ENCODE data around the gene UBAC1. TPM values are rescaled to one million over a fixed set of nuclear protein-coding genes. Genes with fewer than 3 reads are reported as not detected.

UBAC1 gene
- polyA plus RNA-seq, 2 donors, result 40.7 to 43.4 TPM

DNA sequence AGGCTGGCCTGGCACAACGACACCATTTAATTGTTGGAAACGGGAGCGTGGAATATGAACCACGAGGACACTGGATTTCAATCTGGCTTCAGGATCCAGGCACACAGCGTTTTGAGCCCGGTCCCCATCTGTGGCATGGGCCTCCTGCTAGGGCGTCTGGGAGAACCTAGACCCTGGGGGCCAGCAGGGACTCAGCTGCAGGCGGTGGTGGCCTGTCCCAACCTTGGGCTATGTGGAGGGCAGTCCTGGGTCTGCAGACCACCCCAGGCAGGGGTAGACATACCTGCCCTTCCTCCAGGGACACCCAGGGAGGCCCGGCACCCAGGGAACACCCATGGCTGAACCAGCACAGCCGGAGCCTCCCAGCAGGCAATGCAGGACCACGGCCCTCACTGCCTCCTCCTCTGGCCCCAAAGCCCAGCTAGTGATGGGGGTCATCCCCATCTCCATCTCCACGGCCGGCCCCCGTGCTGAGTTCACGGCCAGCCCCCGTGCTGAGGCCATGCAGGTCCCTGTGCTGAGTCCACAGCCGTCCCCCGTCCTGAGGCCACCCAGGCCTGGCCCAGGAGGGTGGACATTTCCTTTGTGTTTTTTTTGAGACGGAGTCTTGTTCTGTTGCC, 18.5 kb upstream of the UBAC1 start:
- H3K4me3 ChIP-seq (ENCODE audit: low read depth in 1 of 2, low read length in 2 of 2), result no peak overlapping the region
- H3K9me3 ChIP-seq (ENCODE audit: control insufficient read depth in 2 of 2, insufficient read depth in 1 of 2, low read depth in 1 of 2, low read length in 1 of 2), result no peaks in the 10 kb centered on the region
- peaks cover 0 to 7% of the 10 kb centered on the region in 2 donors for H3K4me1 ChIP-seq (ENCODE audit: control insufficient read depth in 2 of 2, insufficient read depth in 2 of 2, low read length in 1 of 2)
- no peaks in the 10 kb centered on the region for H3K27me3 ChIP-seq (ENCODE audit: control insufficient read depth in 1 of 2, insufficient read depth in 2 of 2, low read length in 2 of 2)
- no peaks in the 10 kb centered on the region for H3K36me3 ChIP-seq (ENCODE audit: control insufficient read depth in 2 of 2, insufficient read depth in 2 of 2, low read length in 1 of 2)
- no peak overlapping the region for H3K27ac ChIP-seq (ENCODE audit: low read depth in 2 of 2, low read length in 1 of 2)
- 61 to 65% methylated on average over 17 to 19 of the region's 19 CpGs for WGBS, 2 donors

DNA sequence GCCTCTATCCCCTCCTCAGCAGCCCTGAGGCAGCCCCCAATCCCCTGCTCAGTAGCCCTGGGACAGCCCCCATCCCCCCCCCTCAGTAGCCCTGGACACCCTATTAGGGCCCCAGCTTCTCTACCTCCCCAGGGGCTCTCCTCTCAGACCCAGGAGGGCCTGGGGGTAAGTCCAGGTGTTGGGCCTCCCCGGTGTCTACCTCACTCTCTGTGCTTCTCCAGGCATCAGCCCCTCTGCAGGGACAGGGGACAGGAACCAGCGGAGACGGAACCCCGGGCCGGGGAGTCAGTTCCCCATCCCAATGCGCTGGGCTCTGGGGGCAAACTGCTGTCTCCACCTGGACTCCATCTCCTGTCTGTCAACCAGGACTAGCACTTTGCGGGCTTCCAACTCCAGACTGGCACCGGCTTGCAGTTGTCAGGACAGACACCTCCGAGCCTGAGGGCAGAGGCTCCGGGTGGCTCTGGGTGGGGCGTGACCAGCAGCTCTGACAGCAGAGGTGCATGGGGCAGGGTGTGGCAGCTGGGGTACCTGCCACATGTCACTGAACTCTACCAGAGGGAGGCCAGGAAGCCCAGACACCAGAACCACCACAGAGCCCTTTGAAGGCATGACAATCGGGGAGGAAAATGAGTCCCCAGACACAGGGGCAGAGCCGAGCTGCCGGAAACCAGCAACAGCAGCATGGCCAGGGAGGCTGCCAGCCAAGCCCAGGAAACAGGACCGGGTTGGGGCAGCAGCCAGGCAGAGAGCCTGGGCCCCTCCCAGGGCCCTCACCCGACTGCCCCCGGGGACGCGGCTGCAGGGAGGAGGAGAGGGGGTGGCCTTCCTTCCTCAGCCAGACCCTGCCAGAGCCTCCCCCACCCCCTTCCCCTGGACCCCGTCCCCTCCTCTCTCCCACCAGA, 17.7 kb upstream of the UBAC1 start:
- Histone ChIP-seq H3K4me3 (ENCODE audit: low read depth in 1 of 2, low read length in 2 of 2) (no peak overlapping the region), H3K36me3 (ENCODE audit: control insufficient read depth in 2 of 2, insufficient read depth in 2 of 2, low read length in 1 of 2) (no peaks in the 10 kb centered on the region), H3K27me3 (ENCODE audit: control insufficient read depth in 1 of 2, insufficient read depth in 2 of 2, low read length in 2 of 2) (no peaks in the 10 kb centered on the region), H3K4me1 (ENCODE audit: control insufficient read depth in 2 of 2, insufficient read depth in 2 of 2, low read length in 1 of 2) (peaks cover 0 to 7% of the 10 kb centered on the region in 2 donors), H3K9me3 (ENCODE audit: control insufficient read depth in 2 of 2, insufficient read depth in 1 of 2, low read depth in 1 of 2, low read length in 1 of 2) (no peaks in the 10 kb centered on the region), H3K27ac (ENCODE audit: low read depth in 2 of 2, low read length in 1 of 2) (no peak overlapping the region)
- WGBS, 2 donors, result 25 to 36% methylated on average over 16 to 20 of the region's 20 CpGs

GRCh38 chr9:135976944-135977343, 15.8 kb upstream of the UBAC1 start:
- H3K4me3 ChIP-seq (ENCODE audit: low read depth in 1 of 2, low read length in 2 of 2), result no peak overlapping the region
- H3K36me3 ChIP-seq (ENCODE audit: control insufficient read depth in 2 of 2, insufficient read depth in 2 of 2, low read length in 1 of 2), result no peaks in the 10 kb centered on the region
- H3K9me3 ChIP-seq (ENCODE audit: control insufficient read depth in 2 of 2, insufficient read depth in 1 of 2, low read depth in 1 of 2, low read length in 1 of 2), result no peaks in the 10 kb centered on the region
- 48 to 55% methylated on average over 11 to 13 of the region's 13 CpGs for WGBS, 2 donors
- peaks cover 0 to 7% of the 10 kb centered on the region in 2 donors for H3K4me1 ChIP-seq (ENCODE audit: control insufficient read depth in 2 of 2, insufficient read depth in 2 of 2, low read length in 1 of 2)
- H3K27me3 ChIP-seq (ENCODE audit: control insufficient read depth in 1 of 2, insufficient read depth in 2 of 2, low read length in 2 of 2), result no peaks in the 10 kb centered on the region
- H3K27ac ChIP-seq (ENCODE audit: low read depth in 2 of 2, low read length in 1 of 2), result no peak overlapping the region

GRCh38 chr9:135976531-135976930, 15.4 kb upstream of the UBAC1 start:
- Histone ChIP-seq H3K4me3 (ENCODE audit: low read depth in 1 of 2, low read length in 2 of 2) (no peak overlapping the region), H3K36me3 (ENCODE audit: control insufficient read depth in 2 of 2, insufficient read depth in 2 of 2, low read length in 1 of 2) (no peaks in the 10 kb centered on the region), H3K9me3 (ENCODE audit: control insufficient read depth in 2 of 2, insufficient read depth in 1 of 2, low read depth in 1 of 2, low read length in 1 of 2) (no peaks in the 10 kb centered on the region), H3K27me3 (ENCODE audit: control insufficient read depth in 1 of 2, insufficient read depth in 2 of 2, low read length in 2 of 2) (no peaks in the 10 kb centered on the region), H3K27ac (ENCODE audit: low read depth in 2 of 2, low read length in 1 of 2) (no peak overlapping the region), H3K4me1 (ENCODE audit: control insufficient read depth in 2 of 2, insufficient read depth in 2 of 2, low read length in 1 of 2) (peaks cover 0 to 7% of the 10 kb centered on the region in 2 donors)
- 80% methylated on average over 13 of the region's 13 CpGs for WGBS, 2 donors

DNA sequence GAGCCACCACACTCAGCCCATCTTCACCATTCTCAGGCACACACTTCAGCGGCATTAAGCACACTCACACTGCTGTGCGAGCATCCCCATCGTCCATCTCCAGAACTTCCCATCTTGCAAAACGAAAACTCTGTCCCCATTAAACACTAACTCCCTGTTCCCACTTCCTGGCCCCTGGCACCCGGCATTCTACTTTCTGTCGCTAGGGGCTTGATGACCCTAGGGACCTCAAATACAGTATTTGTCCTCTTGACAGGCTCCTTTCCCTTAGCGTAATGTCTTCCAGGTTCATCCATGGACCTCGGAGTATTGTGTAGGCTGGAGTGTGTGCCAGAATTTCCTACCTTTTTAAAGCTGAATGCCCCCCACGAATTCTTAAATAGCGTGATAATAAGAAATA, 14.7 kb upstream of the UBAC1 start:
- Histone ChIP-seq H3K27me3 (ENCODE audit: control insufficient read depth in 1 of 2, insufficient read depth in 2 of 2, low read length in 2 of 2) (no peaks in the 10 kb centered on the region), H3K4me1 (ENCODE audit: control insufficient read depth in 2 of 2, insufficient read depth in 2 of 2, low read length in 1 of 2) (peaks cover 0 to 7% of the 10 kb centered on the region in 2 donors), H3K27ac (ENCODE audit: low read depth in 2 of 2, low read length in 1 of 2) (no peak overlapping the region), H3K9me3 (ENCODE audit: control insufficient read depth in 2 of 2, insufficient read depth in 1 of 2, low read depth in 1 of 2, low read length in 1 of 2) (no peaks in the 10 kb centered on the region), H3K4me3 (ENCODE audit: low read depth in 1 of 2, low read length in 2 of 2) (no peak overlapping the region), H3K36me3 (ENCODE audit: control insufficient read depth in 2 of 2, insufficient read depth in 2 of 2, low read length in 1 of 2) (no peaks in the 10 kb centered on the region)
- whole genome bisulfite sequencing, 2 donors, result 80 to 86% methylated on average over 10 of the region's 10 CpGs

DNA sequence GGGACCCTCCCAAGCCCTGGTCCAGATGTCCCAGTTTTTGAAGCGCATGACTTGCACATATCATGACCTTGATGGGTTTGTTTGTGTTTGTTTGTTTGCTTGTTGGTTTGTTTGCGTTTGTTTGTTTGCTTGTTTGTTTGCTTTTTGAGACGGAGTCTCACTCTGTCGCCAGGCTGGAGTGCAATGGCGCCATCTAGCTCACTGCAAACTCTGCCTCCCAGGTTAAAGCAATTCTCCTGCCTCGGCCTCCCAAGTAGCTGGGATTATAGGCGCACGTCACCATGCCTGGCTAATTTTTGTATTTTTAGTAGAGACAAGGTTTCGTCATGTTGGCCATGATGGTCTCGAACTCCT, 13.0 kb upstream of the UBAC1 start:
- Histone ChIP-seq H3K36me3 (ENCODE audit: control insufficient read depth in 2 of 2, insufficient read depth in 2 of 2, low read length in 1 of 2) (no peaks in the 10 kb centered on the region), H3K9me3 (ENCODE audit: control insufficient read depth in 2 of 2, insufficient read depth in 1 of 2, low read depth in 1 of 2, low read length in 1 of 2) (no peaks in the 10 kb centered on the region), H3K4me3 (ENCODE audit: low read depth in 1 of 2, low read length in 2 of 2) (no peak overlapping the region), H3K27me3 (ENCODE audit: control insufficient read depth in 1 of 2, insufficient read depth in 2 of 2, low read length in 2 of 2) (no peaks in the 10 kb centered on the region), H3K4me1 (ENCODE audit: control insufficient read depth in 2 of 2, insufficient read depth in 2 of 2, low read length in 1 of 2) (peaks cover 0 to 7% of the 10 kb centered on the region in 2 donors), H3K27ac (ENCODE audit: low read depth in 2 of 2, low read length in 1 of 2) (no peak overlapping the region)
- WGBS, 2 donors, result 57 to 62% methylated on average over 10 of the region's 10 CpGs

DNA sequence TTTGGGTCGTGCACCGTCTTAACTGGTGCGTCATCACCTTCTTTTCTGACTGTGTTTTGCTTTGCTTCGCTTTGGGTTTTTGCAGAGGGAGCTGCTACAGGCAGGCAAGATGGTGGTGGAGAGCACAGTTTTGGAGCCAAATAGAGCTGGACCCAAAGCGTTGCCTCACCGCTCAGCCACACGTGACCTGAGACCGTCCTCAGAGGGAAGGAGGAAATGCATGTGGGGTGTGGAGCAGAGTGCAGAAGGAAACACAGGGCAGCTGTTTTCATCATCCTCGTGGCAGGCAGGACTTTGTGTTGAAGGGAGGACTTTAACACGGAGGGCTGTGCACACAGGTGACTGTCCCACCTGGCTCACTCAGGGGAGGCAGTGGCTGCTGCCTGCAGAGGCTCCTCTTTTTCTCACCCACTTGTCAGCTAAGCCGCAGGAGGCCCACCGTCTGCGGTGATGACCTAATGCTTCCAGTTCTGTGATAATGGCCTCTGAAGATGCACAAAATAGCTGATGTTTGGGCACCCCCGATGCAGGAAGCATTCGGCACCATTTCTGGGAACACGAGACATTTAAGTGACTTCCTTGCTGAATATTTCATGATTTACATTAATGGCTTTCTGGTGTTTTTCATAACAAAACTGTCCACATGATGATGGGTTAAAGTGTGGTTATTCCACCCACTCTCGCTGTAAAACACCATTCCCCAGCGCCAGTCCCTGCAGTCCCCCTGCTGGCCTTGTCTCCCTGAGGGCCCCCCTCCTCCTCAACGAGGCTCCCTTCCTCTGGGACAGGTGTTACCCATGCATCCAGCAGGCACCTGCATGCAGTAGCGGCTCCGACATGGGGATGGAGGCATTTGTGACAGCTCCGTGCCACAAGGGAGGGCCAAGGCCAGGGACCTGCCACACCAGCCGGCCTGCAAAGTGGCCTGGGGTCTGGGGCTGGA, 12.4 kb upstream of the UBAC1 start:
- H3K4me1 ChIP-seq (ENCODE audit: control insufficient read depth in 2 of 2, insufficient read depth in 2 of 2, low read length in 1 of 2), result peaks cover 0 to under 1% of the 10 kb centered on the region in 2 donors
- WGBS, 2 donors, result 49 to 53% methylated on average over 23 of the region's 23 CpGs
- no peaks in the 10 kb centered on the region for H3K36me3 ChIP-seq (ENCODE audit: control insufficient read depth in 2 of 2, insufficient read depth in 2 of 2, low read length in 1 of 2)
- no peaks in the 10 kb centered on the region for H3K9me3 ChIP-seq (ENCODE audit: control insufficient read depth in 2 of 2, insufficient read depth in 1 of 2, low read depth in 1 of 2, low read length in 1 of 2)
- H3K27ac ChIP-seq (ENCODE audit: low read depth in 2 of 2, low read length in 1 of 2), result no peak overlapping the region
- no peaks in the 10 kb centered on the region for H3K27me3 ChIP-seq (ENCODE audit: control insufficient read depth in 1 of 2, insufficient read depth in 2 of 2, low read length in 2 of 2)
- H3K4me3 ChIP-seq (ENCODE audit: low read depth in 1 of 2, low read length in 2 of 2), result no peak overlapping the region

GRCh38 chr9:135971892-135972291, 10.7 kb upstream of the UBAC1 start:
- WGBS, 2 donors, result 35 to 38% methylated on average over 13 of the region's 13 CpGs
- no peaks in the 10 kb centered on the region for H3K27me3 ChIP-seq (ENCODE audit: control insufficient read depth in 1 of 2, insufficient read depth in 2 of 2, low read length in 2 of 2)
- no peak overlapping the region for H3K27ac ChIP-seq (ENCODE audit: low read depth in 2 of 2, low read length in 1 of 2)
- H3K4me3 ChIP-seq (ENCODE audit: low read depth in 1 of 2, low read length in 2 of 2), result no peak overlapping the region
- no peaks in the 10 kb centered on the region for H3K36me3 ChIP-seq (ENCODE audit: control insufficient read depth in 2 of 2, insufficient read depth in 2 of 2, low read length in 1 of 2)
- H3K9me3 ChIP-seq (ENCODE audit: control insufficient read depth in 2 of 2, insufficient read depth in 1 of 2, low read depth in 1 of 2, low read length in 1 of 2), result no peaks in the 10 kb centered on the region
- H3K4me1 ChIP-seq (ENCODE audit: control insufficient read depth in 2 of 2, insufficient read depth in 2 of 2, low read length in 1 of 2), result peaks cover 0 to 4% of the 10 kb centered on the region in 2 donors

- H3K36me3 ChIP-seq (ENCODE audit: control insufficient read depth in 2 of 2, insufficient read depth in 2 of 2, low read length in 1 of 2), result no peaks in the 10 kb centered on the region
- peaks cover 0 to 4% of the 10 kb centered on the region in 2 donors for H3K4me1 ChIP-seq (ENCODE audit: control insufficient read depth in 2 of 2, insufficient read depth in 2 of 2, low read length in 1 of 2)
- no peaks in the 10 kb centered on the region for H3K9me3 ChIP-seq (ENCODE audit: control insufficient read depth in 2 of 2, insufficient read depth in 1 of 2, low read depth in 1 of 2, low read length in 1 of 2)
- no peak overlapping the region for H3K27ac ChIP-seq (ENCODE audit: low read depth in 2 of 2, low read length in 1 of 2)
- no peak overlapping the region for H3K4me3 ChIP-seq (ENCODE audit: low read depth in 1 of 2, low read length in 2 of 2)
- WGBS, 2 donors, result 63 to 71% methylated on average over 18 of the region's 18 CpGs
- no peaks in the 10 kb centered on the region for H3K27me3 ChIP-seq (ENCODE audit: control insufficient read depth in 1 of 2, insufficient read depth in 2 of 2, low read length in 2 of 2)
Measured at GRCh38 chr9:135971111-135971766, 10.1 kb upstream of the UBAC1 start.

All from esophagus (tissue), 2 donors.